Measurements from ENCODE around the gene GLP2R.

Gene GLP2R

GRCh38 chr17:9874722-9875121 is 49.0 kb downstream of the GLP2R start:
- H3K9ac ChIP-seq (ENCODE audit: low read length), result no peak overlapping the region
- H3K4me3 ChIP-seq (ENCODE audit: low read length), result no peak overlapping the region
- H3K4me1 ChIP-seq (ENCODE audit: control insufficient read depth, insufficient read depth, low read length), result peaks cover 2% of the 10 kb centered on the region
- H3K27ac ChIP-seq (ENCODE audit: low read depth, low read length), result no peak overlapping the region
- H3K36me3 ChIP-seq (ENCODE audit: control insufficient read depth, insufficient read depth, low read length), result no peaks in the 10 kb centered on the region
- no peaks in the 10 kb centered on the region for H3K27me3 ChIP-seq (ENCODE audit: control insufficient read depth, insufficient read depth, low read length)

GRCh38 chr17:9875441-9875840 is 49.7 kb downstream of the GLP2R start:
- no peak overlapping the region for H3K4me3 ChIP-seq (ENCODE audit: low read length)
- H3K4me1 ChIP-seq (ENCODE audit: control insufficient read depth, insufficient read depth, low read length), result peaks cover 2% of the 10 kb centered on the region
- H3K9ac ChIP-seq (ENCODE audit: low read length), result no peak overlapping the region
- no peak overlapping the region for H3K27ac ChIP-seq (ENCODE audit: low read depth, low read length)
- H3K36me3 ChIP-seq (ENCODE audit: control insufficient read depth, insufficient read depth, low read length), result no peaks in the 10 kb centered on the region
- no peaks in the 10 kb centered on the region for H3K27me3 ChIP-seq (ENCODE audit: control insufficient read depth, insufficient read depth, low read length)

- Histone ChIP-seq H3K4me1 (ENCODE audit: control insufficient read depth, insufficient read depth, low read length) (peaks cover 2% of the 10 kb centered on the region), H3K4me3 (ENCODE audit: low read length) (no peak overlapping the region), H3K36me3 (ENCODE audit: control insufficient read depth, insufficient read depth, low read length) (no peaks in the 10 kb centered on the region), H3K27me3 (ENCODE audit: control insufficient read depth, insufficient read depth, low read length) (no peaks in the 10 kb centered on the region), H3K9ac (ENCODE audit: low read length) (no peak overlapping the region), H3K27ac (ENCODE audit: low read depth, low read length) (no peak overlapping the region)
Measured at GRCh38 chr17:9878356-9878755, 52.6 kb downstream of the GLP2R start.

- Histone ChIP-seq H3K27me3 (ENCODE audit: control insufficient read depth, insufficient read depth, low read length) (no peaks in the 10 kb centered on the region), H3K4me1 (ENCODE audit: control insufficient read depth, insufficient read depth, low read length) (peaks cover 2% of the 10 kb centered on the region), H3K4me3 (ENCODE audit: low read length) (no peak overlapping the region), H3K36me3 (ENCODE audit: control insufficient read depth, insufficient read depth, low read length) (no peaks in the 10 kb centered on the region), H3K9ac (ENCODE audit: low read length) (no peak overlapping the region), H3K27ac (ENCODE audit: low read depth, low read length) (no peak overlapping the region)
Measured at GRCh38 chr17:9878786-9879525, 53.2 kb downstream of the GLP2R start.

GRCh38 chr17:9880582-9880999 is 54.9 kb downstream of the GLP2R start:
- Histone ChIP-seq H3K4me3 (ENCODE audit: low read length) (no peak overlapping the region), H3K9ac (ENCODE audit: low read length) (no peak overlapping the region), H3K27ac (ENCODE audit: low read depth, low read length) (no peak overlapping the region), H3K27me3 (ENCODE audit: control insufficient read depth, insufficient read depth, low read length) (no peaks in the 10 kb centered on the region), H3K4me1 (ENCODE audit: control insufficient read depth, insufficient read depth, low read length) (no peaks in the 10 kb centered on the region), H3K36me3 (ENCODE audit: control insufficient read depth, insufficient read depth, low read length) (no peaks in the 10 kb centered on the region)

GRCh38 chr17:9883451-9883850 is 57.7 kb downstream of the GLP2R start:
- no peak overlapping the region for H3K4me3 ChIP-seq (ENCODE audit: low read length)
- no peak overlapping the region for H3K27ac ChIP-seq (ENCODE audit: low read depth, low read length)
- H3K27me3 ChIP-seq (ENCODE audit: control insufficient read depth, insufficient read depth, low read length), result no peaks in the 10 kb centered on the region
- no peaks in the 10 kb centered on the region for H3K36me3 ChIP-seq (ENCODE audit: control insufficient read depth, insufficient read depth, low read length)
- H3K9ac ChIP-seq (ENCODE audit: low read length), result no peak overlapping the region
- H3K4me1 ChIP-seq (ENCODE audit: control insufficient read depth, insufficient read depth, low read length), result no peaks in the 10 kb centered on the region

GRCh38 chr17:9886141-9886930 is 60.6 kb downstream of the GLP2R start:
- H3K27ac ChIP-seq (ENCODE audit: low read depth, low read length), result no peak overlapping the region
- no peaks in the 10 kb centered on the region for H3K27me3 ChIP-seq (ENCODE audit: control insufficient read depth, insufficient read depth, low read length)

GRCh38 chr17:9887508-9887907 is 61.8 kb downstream of the GLP2R start:
- no peak overlapping the region for H3K27ac ChIP-seq (ENCODE audit: low read depth, low read length)
- no peak overlapping the region for H3K4me3 ChIP-seq (ENCODE audit: low read length)
- no peak overlapping the region for H3K9ac ChIP-seq (ENCODE audit: low read length)
- H3K27me3 ChIP-seq (ENCODE audit: control insufficient read depth, insufficient read depth, low read length), result no peaks in the 10 kb centered on the region
- no peaks in the 10 kb centered on the region for H3K4me1 ChIP-seq (ENCODE audit: control insufficient read depth, insufficient read depth, low read length)
- no peaks in the 10 kb centered on the region for H3K36me3 ChIP-seq (ENCODE audit: control insufficient read depth, insufficient read depth, low read length)

More at GRCh38 chr17:9886141-9886930, 60.6 kb downstream of the GLP2R start:
- Histone ChIP-seq H3K4me1 (ENCODE audit: control insufficient read depth, insufficient read depth, low read length) (no peaks in the 10 kb centered on the region), H3K36me3 (ENCODE audit: control insufficient read depth, insufficient read depth, low read length) (no peaks in the 10 kb centered on the region), H3K9ac (ENCODE audit: low read length) (no peak overlapping the region), H3K4me3 (ENCODE audit: low read length) (no peak overlapping the region)

- Histone ChIP-seq H3K27me3 (ENCODE audit: control insufficient read depth, insufficient read depth, low read length) (no peaks in the 10 kb centered on the region), H3K9ac (ENCODE audit: low read length) (no peak overlapping the region), H3K4me1 (ENCODE audit: control insufficient read depth, insufficient read depth, low read length) (no peaks in the 10 kb centered on the region), H3K27ac (ENCODE audit: low read depth, low read length) (no peak overlapping the region), H3K36me3 (ENCODE audit: control insufficient read depth, insufficient read depth, low read length) (no peaks in the 10 kb centered on the region), H3K4me3 (ENCODE audit: low read length) (no peak overlapping the region)
Measured at GRCh38 chr17:9890124-9890523, 64.4 kb downstream of the GLP2R start.

GRCh38 chr17:9893411-9894012 is 67.8 kb downstream of the GLP2R start:
- no peak overlapping the region for H3K27ac ChIP-seq (ENCODE audit: low read depth, low read length)
- no peaks in the 10 kb centered on the region for H3K4me1 ChIP-seq (ENCODE audit: control insufficient read depth, insufficient read depth, low read length)
- no peaks in the 10 kb centered on the region for H3K27me3 ChIP-seq (ENCODE audit: control insufficient read depth, insufficient read depth, low read length)

GRCh38 chr17:9894231-9894630 is 68.5 kb downstream of the GLP2R start:
- Histone ChIP-seq H3K27me3 (ENCODE audit: control insufficient read depth, insufficient read depth, low read length) (no peaks in the 10 kb centered on the region), H3K4me1 (ENCODE audit: control insufficient read depth, insufficient read depth, low read length) (no peaks in the 10 kb centered on the region), H3K9ac (ENCODE audit: low read length) (no peak overlapping the region), H3K27ac (ENCODE audit: low read depth, low read length) (no peak overlapping the region), H3K36me3 (ENCODE audit: control insufficient read depth, insufficient read depth, low read length) (no peaks in the 10 kb centered on the region), H3K4me3 (ENCODE audit: low read length) (no peak overlapping the region)

More at GRCh38 chr17:9893411-9894012, 67.8 kb downstream of the GLP2R start:
- Histone ChIP-seq H3K36me3 (ENCODE audit: control insufficient read depth, insufficient read depth, low read length) (no peaks in the 10 kb centered on the region), H3K4me3 (ENCODE audit: low read length) (no peak overlapping the region), H3K9ac (ENCODE audit: low read length) (no peak overlapping the region)

- Histone ChIP-seq H3K27me3 (ENCODE audit: control insufficient read depth, insufficient read depth, low read length) (no peaks in the 10 kb centered on the region), H3K36me3 (ENCODE audit: control insufficient read depth, insufficient read depth, low read length) (no peaks in the 10 kb centered on the region), H3K4me1 (ENCODE audit: control insufficient read depth, insufficient read depth, low read length) (no peaks in the 10 kb centered on the region), H3K9ac (ENCODE audit: low read length) (no peak overlapping the region), H3K27ac (ENCODE audit: low read depth, low read length) (no peak overlapping the region), H3K4me3 (ENCODE audit: low read length) (no peak overlapping the region)
Measured at GRCh38 chr17:9895923-9896322, 70.2 kb downstream of the GLP2R start.
